ENCODE data around the gene SPTBN4. TPM values are rescaled to one million over a fixed set of nuclear protein-coding genes. Genes with fewer than 3 reads are reported as not detected.

Gene SPTBN4
- total and polyA plus RNA-seq, 2 of the 4 experiments (the other 2 are of a cell fraction), result 0.72 to 0.91 TPM

GRCh38 chr19:40534148-40534547 lies 67.3 kb downstream of the SPTBN4 start:
- H2BK120ac ChIP-seq (ENCODE audit: low read depth, low read length), result no peak overlapping the region
- H3K4ac ChIP-seq (ENCODE audit: low read depth, low read length), result no peak overlapping the region
- no peak overlapping the region for H2BK20ac ChIP-seq (ENCODE audit: low read depth, low read length)
- peak overlapping the region; percentile 5 for H2AFZ ChIP-seq (replicated peaks; ENCODE audit: low read length, poor library complexity)
- no peaks in the 10 kb centered on the region for H3K36me3 ChIP-seq (ENCODE audit: control insufficient read depth, insufficient read depth, low read length)
- POLR2A ChIA-PET (ENCODE audit: unreplicated experiment), result no interaction called here
- DNase-seq, result no peak
- no peak overlapping the region for H3K14ac ChIP-seq (replicated peaks; ENCODE audit: low read depth, low read length)
- no peak overlapping the region for H4K8ac ChIP-seq (ENCODE audit: low read depth in 2 of 2, low read length in 2 of 2)
- no peak overlapping the region for H3K27ac ChIP-seq (ENCODE audit: insufficient read depth, low read length)
- CTCF ChIA-PET, result no interaction called here
- no peaks in the 10 kb centered on the region for H3K9me1 ChIP-seq (ENCODE audit: insufficient read depth, low read length)
- no peak overlapping the region for H3K18ac ChIP-seq (ENCODE audit: low read depth, low read length)
- intact Hi-C loops (cut with micrococcal nuclease), result no loop called here
- H3K79me1 ChIP-seq (ENCODE audit: low read depth in 1 of 2, low read length in 2 of 2), result no peaks in the 10 kb centered on the region
- no peak overlapping the region for H4K5ac ChIP-seq (ENCODE audit: low read depth, low read length)
- peaks cover 30% of the 10 kb centered on the region for H3K27me3 ChIP-seq (ENCODE audit: control insufficient read depth, insufficient read depth, low read length)
- no peak overlapping the region for H4K91ac ChIP-seq (ENCODE audit: insufficient read depth, low read depth, low read length)
- H2BK5ac ChIP-seq (ENCODE audit: low read depth, low read length, poor library complexity, severe bottlenecking), result no peak overlapping the region
- BruUV-seq (replicated peaks), result no TSS peak
- in situ Hi-C loops (cut with MboI; ENCODE audit: low sequenced_read_pairs), result no loop called here
- WGBS, 2 experiments (ENCODE audit: extremely low coverage in 2 of 2, insufficient read length in 1 of 2), result 78% methylated on average over 3 of the region's 4 CpGs; no CpG with 5 or more reads in 1 of the 2 experiments
- H3K56ac ChIP-seq (ENCODE audit: extremely low read depth, insufficient read depth, low read length), result no peak overlapping the region
- no peak overlapping the region for H2AK9ac ChIP-seq (replicated peaks; ENCODE audit: low read depth, low read length, poor library complexity)
- no peak overlapping the region for H3K9ac ChIP-seq (ENCODE audit: low read depth, low read length)
- peaks cover 3% of the 10 kb centered on the region for H3K9me3 ChIP-seq (ENCODE audit: control insufficient read depth, insufficient read depth, low read length)
- no peak for ATAC-seq (ENCODE audit: low read depth)
- H4K20me1 ChIP-seq (ENCODE audit: insufficient read depth, low read length), result no peaks in the 10 kb centered on the region
- dilution Hi-C loops (cut with HindIII; ENCODE audit: low sequenced_read_pairs, unreplicated experiment), result no loop called here
- no peak overlapping the region for H3K23ac ChIP-seq (ENCODE audit: low read depth, low read length)
- H2BK15ac ChIP-seq (ENCODE audit: low read depth, low read length), result no peak overlapping the region
- no peak overlapping the region for H3K4me3 ChIP-seq (ENCODE audit: insufficient read depth, low read depth, low read length)
- TF ChIP-seq ELK1 (IDR thresholded peaks at IDR 0.05; ENCODE audit: borderline replicate concordance, low read depth, low read length), result no peak
- no peak overlapping the region for H2AK5ac ChIP-seq (ENCODE audit: low read depth, low read length)
- H3K4me1 ChIP-seq (ENCODE audit: control insufficient read depth, insufficient read depth, low read length), result peaks cover 3% of the 10 kb centered on the region; the same call in 1 of the 2 replicates
- no peak overlapping the region for H3K4me2 ChIP-seq (ENCODE audit: low read depth, low read length)
